AG10803 (cell line): ENCODE results near the gene PTPRC.

Source experiments
- DNase-seq: peaks from one replicate; pipeline ENCODE4 v3.0.0; 2010; ENCODE audit warnings: low read depth
- H3K4me3 ChIP-seq: 2 replicates; pipeline ENCODE4 v1.5.1; 2011; ENCODE audit warnings: mild to moderate bottlenecking, low read length, control low read depth
- CTCF ChIP-seq: conservative IDR thresholded peaks from 2 replicates; pipeline ENCODE4 v1.5.1; 2011; ENCODE audit warnings: mild to moderate bottlenecking, low read length, control low read depth, inconsistent platforms

Gene PTPRC

DNA sequence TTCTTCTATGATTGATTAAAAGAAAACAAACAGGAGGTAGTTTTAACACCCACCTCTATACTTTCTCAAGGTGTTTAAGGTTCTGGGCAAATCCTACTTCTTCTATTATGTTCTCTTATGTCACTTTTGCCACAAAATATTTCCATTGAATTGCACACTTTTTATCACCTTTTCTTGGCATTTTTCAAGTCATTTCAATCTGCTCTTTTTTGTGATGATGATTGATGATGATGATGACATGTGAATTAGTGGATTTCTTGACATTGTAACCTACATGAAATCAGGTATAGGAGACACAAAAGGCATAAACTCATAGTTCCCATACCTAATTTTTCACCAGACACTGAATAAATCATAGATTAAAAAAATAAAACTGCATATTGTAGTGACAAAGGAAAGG is 4.1 kb downstream of the PTPRC start:
- H3K4me3 ChIP-seq: no peak overlapping the region
- no peak for TF ChIP-seq CTCF
- DNase-seq: no peak

GRCh38 chr1:198643808-198644207 is 5.0 kb downstream of the PTPRC start:
- no peak for TF ChIP-seq CTCF
- DNase-seq: no peak
- H3K4me3 ChIP-seq: no peak overlapping the region

DNA sequence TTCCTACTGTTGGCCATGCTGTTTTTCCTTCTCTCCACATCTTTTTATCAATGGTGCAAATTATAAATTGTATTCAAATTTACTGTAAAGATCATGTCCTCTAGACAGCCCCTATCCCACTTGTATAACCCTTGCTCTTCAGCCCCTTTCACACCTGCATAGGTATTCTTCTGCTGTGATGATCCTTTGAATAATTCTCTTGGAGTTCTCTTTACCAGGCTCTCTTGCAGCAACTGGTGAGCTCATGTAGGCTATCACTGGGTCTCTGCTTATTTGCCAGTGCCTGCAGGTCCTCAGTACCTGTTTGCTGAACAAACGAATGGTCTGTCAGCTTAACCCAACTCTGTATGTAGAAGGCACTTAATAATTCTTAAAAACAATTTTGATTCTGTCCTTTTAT is 8.2 kb downstream of the PTPRC start:
- TF ChIP-seq CTCF: no peak
- H3K4me3 ChIP-seq: no peak overlapping the region
- DNase-seq: no peak

- H3K4me3 ChIP-seq: no peak overlapping the region
- no peak for TF ChIP-seq CTCF
- no peak for DNase-seq
Observed at GRCh38 chr1:198648592-198648991, 9.8 kb downstream of the PTPRC start.

DNA sequence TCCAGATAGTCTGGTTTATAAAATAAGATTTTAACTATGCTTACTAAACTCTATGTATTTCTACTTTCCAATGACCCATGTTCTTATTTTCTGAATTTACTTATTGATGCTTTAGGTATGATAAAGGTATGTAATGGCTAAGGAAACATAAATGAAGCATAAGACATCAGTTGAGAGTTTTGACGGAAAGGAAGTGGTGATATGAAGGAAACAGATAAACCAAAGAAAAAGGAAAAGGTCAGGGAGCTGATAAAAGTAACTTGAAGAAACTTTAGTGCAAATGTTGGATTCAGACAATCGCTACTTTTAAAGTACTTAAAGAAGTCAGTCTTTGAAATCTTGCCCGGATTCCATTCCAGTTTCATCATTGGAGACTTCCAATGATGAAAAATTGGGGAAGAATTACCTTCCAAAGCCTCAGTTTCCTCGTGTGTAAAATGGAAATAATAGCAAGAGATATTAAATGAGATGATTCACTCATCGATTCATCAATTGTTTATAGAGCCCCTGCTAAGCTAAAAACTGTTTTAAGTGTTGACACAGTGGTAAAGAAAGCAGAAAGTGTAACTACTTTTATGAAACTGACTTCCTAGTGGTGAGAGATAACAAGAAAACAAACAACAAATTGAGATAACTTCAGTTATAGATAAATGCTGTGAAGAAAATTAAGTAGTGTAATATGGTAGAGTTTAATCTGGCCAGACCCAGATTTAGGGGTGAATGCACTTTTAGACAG is 10.6 kb downstream of the PTPRC start:
- no peak for TF ChIP-seq CTCF
- no peak for DNase-seq
- no peak overlapping the region for H3K4me3 ChIP-seq

DNA sequence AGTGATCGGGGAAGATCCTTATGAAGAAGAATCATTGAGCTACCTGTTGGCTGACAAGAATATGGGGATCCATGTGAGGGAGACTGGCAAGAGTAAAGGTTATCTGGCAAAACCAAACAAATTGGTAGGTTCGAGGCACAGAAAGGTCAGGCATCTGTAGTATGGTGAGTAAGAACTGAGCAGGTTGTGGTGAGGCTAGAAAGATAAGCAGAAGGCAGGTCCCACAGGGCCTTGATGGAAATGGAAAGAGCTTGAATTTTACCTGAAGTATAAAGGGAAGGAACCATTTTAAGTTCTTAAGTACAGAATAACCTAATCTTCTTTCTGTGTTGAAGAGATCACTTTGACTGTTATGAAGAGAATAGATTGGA is 11.1 kb downstream of the PTPRC start:
- DNase-seq: no peak
- H3K4me3 ChIP-seq: no peak overlapping the region
- TF ChIP-seq CTCF: no peak

DNA sequence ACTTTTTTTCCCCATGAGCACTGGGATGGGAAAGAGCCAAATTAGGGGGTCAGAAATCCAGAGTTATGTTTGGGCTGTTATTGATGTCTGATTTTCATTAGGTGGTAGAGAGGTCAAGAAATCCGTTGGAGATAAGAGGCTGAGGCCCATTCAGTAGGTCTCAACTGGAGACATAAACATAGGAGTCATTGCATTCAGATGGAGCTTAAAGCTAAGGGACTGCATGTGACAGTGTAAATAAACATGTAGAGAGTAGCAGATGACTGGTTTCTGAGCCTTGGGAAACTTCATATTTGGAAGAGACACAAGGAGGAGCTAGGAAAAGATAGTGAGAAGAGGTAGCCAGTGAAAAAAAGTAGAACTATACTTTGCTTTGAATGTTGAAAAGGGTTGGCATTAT is 11.7 kb downstream of the PTPRC start:
- H3K4me3 ChIP-seq: no peak overlapping the region
- no peak for TF ChIP-seq CTCF
- DNase-seq: no peak
